ENCODE results near the gene SAMD7.

SAMD7 gene

DNA sequence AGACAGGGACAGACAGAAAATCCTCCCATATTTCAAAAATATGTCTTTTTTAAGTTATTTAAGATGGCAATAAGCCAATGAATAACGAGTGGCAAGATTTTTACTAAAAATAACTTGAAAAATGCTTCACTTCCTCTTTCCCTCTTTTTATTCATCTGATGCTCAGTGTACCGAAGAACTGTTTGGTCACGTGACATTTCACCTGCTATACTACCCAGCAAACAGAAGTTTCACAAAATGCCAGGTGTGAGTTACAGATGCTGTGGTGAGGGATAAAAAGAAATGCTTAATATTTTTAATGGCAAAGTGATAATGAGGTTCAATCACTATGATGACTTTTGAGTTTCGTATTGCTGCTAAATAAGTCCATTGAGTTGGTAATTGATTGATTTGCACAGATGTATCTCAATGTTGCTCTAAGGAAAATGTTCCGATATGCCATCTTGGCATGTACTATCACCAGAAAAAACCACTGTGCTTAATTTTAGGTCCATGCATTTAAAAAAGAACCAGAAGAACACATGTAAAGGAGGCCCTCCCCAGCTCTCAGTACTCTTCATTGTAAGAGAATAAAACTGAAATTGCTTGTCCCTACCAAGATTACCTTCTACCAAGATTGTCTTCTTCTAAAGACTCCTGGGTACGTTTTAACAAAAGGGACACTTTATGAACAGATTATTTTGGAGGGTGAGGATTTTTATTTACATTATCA lies 29.3 kb downstream of the SAMD7 start:
- no peak for DNase-seq (ENCODE audit: low spot score)
- TF ChIP-seq, protein P1, sequence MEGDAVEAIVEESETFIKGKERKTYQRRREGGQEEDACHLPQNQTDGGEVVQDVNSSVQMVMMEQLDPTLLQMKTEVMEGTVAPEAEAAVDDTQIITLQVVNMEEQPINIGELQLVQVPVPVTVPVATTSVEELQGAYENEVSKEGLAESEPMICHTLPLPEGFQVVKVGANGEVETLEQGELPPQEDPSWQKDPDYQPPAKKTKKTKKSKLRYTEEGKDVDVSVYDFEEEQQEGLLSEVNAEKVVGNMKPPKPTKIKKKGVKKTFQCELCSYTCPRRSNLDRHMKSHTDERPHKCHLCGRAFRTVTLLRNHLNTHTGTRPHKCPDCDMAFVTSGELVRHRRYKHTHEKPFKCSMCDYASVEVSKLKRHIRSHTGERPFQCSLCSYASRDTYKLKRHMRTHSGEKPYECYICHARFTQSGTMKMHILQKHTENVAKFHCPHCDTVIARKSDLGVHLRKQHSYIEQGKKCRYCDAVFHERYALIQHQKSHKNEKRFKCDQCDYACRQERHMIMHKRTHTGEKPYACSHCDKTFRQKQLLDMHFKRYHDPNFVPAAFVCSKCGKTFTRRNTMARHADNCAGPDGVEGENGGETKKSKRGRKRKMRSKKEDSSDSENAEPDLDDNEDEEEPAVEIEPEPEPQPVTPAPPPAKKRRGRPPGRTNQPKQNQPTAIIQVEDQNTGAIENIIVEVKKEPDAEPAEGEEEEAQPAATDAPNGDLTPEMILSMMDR (IDR thresholded peaks at IDR 0.05; ENCODE audit: borderline replicate concordance, control extremely low read depth, extremely low read depth, insufficient read depth, missing control alignments): no peak
- in situ Hi-C loops (cut with MboI; ENCODE audit: low sequenced_read_pairs, unreplicated experiment): no loop called here

DNA sequence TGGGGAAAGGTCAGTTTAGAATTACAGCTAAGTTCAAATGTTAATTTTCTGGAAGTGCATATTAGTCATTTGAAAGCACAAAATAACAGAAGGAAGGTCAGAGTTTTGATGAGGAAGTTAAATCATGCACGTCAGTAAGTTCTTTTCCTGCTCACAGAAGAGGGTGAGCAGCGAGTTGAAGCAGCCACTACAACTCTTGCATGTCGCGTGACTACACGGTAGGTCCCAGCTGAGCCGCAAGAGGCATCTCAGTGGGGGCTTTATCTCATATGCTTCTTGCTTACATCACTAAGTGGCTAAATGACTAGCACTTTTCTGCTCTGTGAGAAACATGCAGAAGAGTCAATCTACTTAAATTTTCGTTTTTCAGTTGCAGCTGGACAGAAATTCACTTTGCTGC lies 33.9 kb downstream of the SAMD7 start:
- in situ Hi-C loops (cut with MboI; ENCODE audit: low sequenced_read_pairs, unreplicated experiment): no loop called here
- TF ChIP-seq, protein P1 (IDR thresholded peaks at IDR 0.05; ENCODE audit: borderline replicate concordance, control extremely low read depth, extremely low read depth, insufficient read depth, missing control alignments): no peak
- DNase-seq (ENCODE audit: low spot score): peak; percentile 74

DNA sequence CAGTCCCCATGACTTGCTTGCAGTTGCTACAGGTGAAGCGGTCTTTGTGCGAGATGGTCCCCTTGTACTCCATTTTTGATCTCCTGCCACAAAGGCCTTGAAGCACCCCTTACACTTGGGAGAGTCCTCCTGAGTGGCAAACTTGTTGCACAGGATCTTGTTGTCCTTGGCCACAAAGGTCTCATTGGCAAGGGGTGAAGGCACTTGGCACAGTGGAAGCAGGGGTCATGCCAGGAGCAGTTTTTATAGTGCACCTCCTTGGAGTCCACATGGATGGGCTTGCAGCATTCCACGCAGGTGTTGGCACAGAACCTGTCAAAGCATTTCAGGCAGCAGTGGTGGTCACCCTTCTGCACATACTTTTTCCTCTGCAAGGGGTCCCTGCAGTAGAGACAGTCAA lies 35.0 kb downstream of the SAMD7 start:
- in situ Hi-C loops (cut with MboI; ENCODE audit: low sequenced_read_pairs, unreplicated experiment): no loop called here
- no peak for DNase-seq (ENCODE audit: low spot score)
- TF ChIP-seq, protein P1 (IDR thresholded peaks at IDR 0.05; ENCODE audit: borderline replicate concordance, control extremely low read depth, extremely low read depth, insufficient read depth, missing control alignments): no peak

DNA sequence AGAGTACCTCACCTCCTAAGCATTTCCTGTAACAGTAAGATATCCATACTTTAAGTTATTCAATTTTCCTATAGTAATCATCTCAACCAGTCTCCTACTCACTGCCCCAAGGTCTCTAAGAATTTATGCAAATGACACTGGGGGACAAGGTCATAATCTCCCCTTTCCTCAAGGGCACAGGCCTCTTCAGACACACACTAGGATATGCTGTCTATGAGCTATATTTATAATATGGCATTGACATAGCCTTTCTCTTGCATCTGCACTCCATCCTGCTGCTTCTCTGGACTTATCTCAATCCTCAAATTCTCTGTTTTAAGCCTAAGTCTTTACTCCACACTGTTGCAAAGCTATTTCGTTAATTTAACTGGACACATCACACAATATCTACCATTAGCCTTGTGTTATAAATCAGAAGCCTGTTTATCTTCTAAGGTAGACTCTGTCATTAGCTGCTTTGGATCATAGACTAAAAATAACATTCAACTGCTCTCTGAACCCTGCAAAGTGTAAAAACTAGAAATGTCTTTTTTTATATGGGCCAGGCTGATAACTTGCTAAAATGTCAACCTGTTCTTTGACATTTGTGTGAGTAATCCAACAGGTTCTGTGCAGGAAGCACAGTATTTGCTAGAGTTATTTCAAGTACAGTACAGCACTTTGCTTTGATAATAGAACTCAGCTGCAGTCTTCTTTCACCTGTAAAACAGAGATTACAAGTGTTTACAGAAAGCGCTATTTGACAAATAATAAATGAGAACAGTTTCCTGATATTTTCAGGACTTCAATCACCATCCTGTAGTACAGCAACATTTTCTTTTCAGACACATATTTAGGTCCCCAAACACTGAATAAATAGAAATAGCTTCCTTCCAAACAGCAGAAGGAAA lies 37.4 kb downstream of the SAMD7 start:
- no peak for DNase-seq (ENCODE audit: low spot score)
- in situ Hi-C loops (cut with MboI; ENCODE audit: low sequenced_read_pairs, unreplicated experiment): no loop called here
- TF ChIP-seq, protein P1 (IDR thresholded peaks at IDR 0.05; ENCODE audit: borderline replicate concordance, control extremely low read depth, extremely low read depth, insufficient read depth, missing control alignments): no peak

DNA sequence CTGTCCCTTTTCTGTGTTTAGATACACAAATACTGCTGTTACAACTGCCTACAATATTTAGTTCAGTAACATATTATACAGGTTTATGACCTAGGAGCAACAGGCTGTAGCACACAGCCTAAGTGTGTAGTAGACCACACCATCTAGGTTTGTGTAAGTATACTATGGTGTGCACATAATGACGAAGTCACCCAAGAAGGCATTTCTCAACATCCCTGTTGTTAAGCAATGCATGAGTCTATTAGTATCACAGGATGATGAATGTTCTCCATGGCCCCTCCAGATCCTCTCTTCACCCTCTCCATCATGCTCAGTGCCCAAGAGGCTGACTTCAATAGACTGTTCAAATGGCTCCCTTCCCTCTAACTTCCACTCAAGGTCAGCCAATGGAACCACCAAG lies 40.7 kb downstream of the SAMD7 start:
- no peak for DNase-seq (ENCODE audit: low spot score)
- TF ChIP-seq, protein P1 (IDR thresholded peaks at IDR 0.05; ENCODE audit: borderline replicate concordance, control extremely low read depth, extremely low read depth, insufficient read depth, missing control alignments): no peak
- in situ Hi-C loops (cut with MboI; ENCODE audit: low sequenced_read_pairs, unreplicated experiment): no loop called here

DNA sequence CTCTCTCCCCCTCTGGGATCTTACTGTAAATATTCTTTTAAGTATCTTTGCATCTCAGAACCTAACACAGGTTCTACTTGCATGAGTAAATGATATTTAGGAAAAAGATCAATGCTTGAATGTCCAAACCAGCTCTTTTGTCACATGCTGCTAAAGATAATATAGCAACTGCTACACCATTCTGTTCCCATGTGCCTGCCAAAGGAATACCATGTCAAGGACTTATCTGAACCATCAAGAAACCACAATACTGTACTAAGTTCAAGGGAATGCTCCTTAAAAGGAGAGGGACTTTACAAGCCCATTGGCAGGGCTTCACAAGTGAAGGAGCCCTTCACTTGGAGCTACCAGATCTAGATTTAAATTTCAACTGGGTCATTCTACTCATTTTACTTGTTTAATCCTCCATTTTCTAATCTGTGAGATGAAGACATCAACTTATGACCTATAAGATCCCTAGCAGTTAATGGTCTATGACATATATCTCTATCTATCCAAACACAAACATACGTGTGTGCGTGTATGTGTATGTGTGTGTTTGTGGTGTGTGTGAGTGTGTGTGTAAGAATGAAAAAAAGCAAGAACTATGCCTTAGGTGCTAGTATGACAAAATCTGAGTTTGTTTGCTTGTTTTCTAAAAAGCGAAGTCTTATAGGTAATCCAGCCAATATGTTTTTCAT lies 42.2 kb downstream of the SAMD7 start:
- in situ Hi-C loops (cut with MboI; ENCODE audit: low sequenced_read_pairs, unreplicated experiment): no loop called here
- DNase-seq (ENCODE audit: low spot score): no peak

More for the DNA sequence above, 42.2 kb downstream of the SAMD7 start:
- TF ChIP-seq, protein P1 (IDR thresholded peaks at IDR 0.05; ENCODE audit: borderline replicate concordance, control extremely low read depth, extremely low read depth, insufficient read depth, missing control alignments): no peak
